Testis (tissue), 2 donors: Measurements from ENCODE around the gene AMOTL1.

Experiments
- POLR2A ChIP-seq: fragments of 450-650 bp; IDR thresholded peaks from one replicate; pipeline ENCODE4 v1.6.1; 2017; ENCODE audit warnings: antibody characterized with exemption, mild to moderate bottlenecking, moderate library complexity
- TF ChIP-seq, protein P1 (sequence below), 3 experiments: fragments of 450-650 bp in 2 of 3; fragments of 200-600 bp in 1 of 3; sonication (generic) in 1 of 3; IDR thresholded peaks; one replicate each; pipeline ENCODE4 v1.5.1; 2016 to 2019; ENCODE audit warnings: antibody characterized with exemption in 3 of 3, mild to moderate bottlenecking in 2 of 3, moderate library complexity in 1 of 3

GRCh38 chr11:94871491-94872185 lies 103.5 kb downstream of the AMOTL1 start:
- TF ChIP-seq, protein P1, sequence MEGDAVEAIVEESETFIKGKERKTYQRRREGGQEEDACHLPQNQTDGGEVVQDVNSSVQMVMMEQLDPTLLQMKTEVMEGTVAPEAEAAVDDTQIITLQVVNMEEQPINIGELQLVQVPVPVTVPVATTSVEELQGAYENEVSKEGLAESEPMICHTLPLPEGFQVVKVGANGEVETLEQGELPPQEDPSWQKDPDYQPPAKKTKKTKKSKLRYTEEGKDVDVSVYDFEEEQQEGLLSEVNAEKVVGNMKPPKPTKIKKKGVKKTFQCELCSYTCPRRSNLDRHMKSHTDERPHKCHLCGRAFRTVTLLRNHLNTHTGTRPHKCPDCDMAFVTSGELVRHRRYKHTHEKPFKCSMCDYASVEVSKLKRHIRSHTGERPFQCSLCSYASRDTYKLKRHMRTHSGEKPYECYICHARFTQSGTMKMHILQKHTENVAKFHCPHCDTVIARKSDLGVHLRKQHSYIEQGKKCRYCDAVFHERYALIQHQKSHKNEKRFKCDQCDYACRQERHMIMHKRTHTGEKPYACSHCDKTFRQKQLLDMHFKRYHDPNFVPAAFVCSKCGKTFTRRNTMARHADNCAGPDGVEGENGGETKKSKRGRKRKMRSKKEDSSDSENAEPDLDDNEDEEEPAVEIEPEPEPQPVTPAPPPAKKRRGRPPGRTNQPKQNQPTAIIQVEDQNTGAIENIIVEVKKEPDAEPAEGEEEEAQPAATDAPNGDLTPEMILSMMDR (IDR thresholded peaks at IDR 0.05): no peak
- no peak for TF ChIP-seq POLR2A
